Esophagus squamous epithelium (tissue), 5 donors: Measurements from ENCODE around the gene ARHGAP40. TPM values are rescaled to one million over a fixed set of nuclear protein-coding genes. Genes with fewer than 3 reads are reported as not detected.
A peak's percentile ranks its signal among the peaks of the same experiment; 100 is the strongest.

ENCODE experiments used
- DNase-seq: peaks from one replicate; lab custom pipeline; 2025; lab: John Stamatoyannopoulos, UW
- H3K27ac ChIP-seq, 4 donors: fragments of 200-600 bp; sonication (generic); one replicate each; pipeline ENCODE4 v1.5.1; 2016 to 2019; ENCODE audit warnings: mild to moderate bottlenecking in 1 of 4
- H3K27me3 ChIP-seq, 4 donors: fragments of 200-600 bp; sonication (generic); 1 replicate in 3 of 4; 2 replicates in 1 of 4; pipeline versions ENCODE4 v1.5.1 to v1.6.0; 2017 to 2021; ENCODE audit warnings: antibody characterized with exemption in 1 of 4
- H3K36me3 ChIP-seq, 3 donors: fragments of 200-600 bp; sonication (generic); one replicate each; pipeline ENCODE4 v1.5.1; 2016 to 2019
- H3K4me1 ChIP-seq, 3 donors: fragments of 200-600 bp; sonication (generic); one replicate each; pipeline ENCODE4 v1.5.1; 2017 to 2019
- H3K4me3 ChIP-seq, 4 donors: fragments of 200-600 bp; sonication (generic); 1 replicate in 3 of 4; 2 replicates in 1 of 4; pipeline ENCODE4 v1.5.1; 2016 to 2019; ENCODE audit warnings: mild to moderate bottlenecking in 2 of 4, moderate library complexity in 1 of 4
- H3K9me3 ChIP-seq, 3 donors: fragments of 200-600 bp; sonication (generic); one replicate each; pipeline ENCODE4 v1.5.1; 2016 to 2019
- POLR2A ChIP-seq, 4 donors: fragments of 450-650 bp; IDR thresholded peaks; one replicate each; pipeline ENCODE4 v1.6.1; 2017; ENCODE audit warnings: antibody characterized with exemption in 4 of 4, mild to moderate bottlenecking in 4 of 4, moderate library complexity in 3 of 4
- WGBS, 2 donors: methylation state at CpG; one replicate each; pipeline ENCODE4 v1.1.5; 2018; 5-methylcytosine and 5-hydroxymethylcytosine counted together
- intact Hi-C: fragments of 100-400 bp; cut with DNase I; formaldehyde crosslinking; loops from one replicate; pipeline ENCODE4 v1.15.0; 2022
- total RNA-seq, 4 donors: library from RNA; depleted of rRNA; stranded (reverse); fragments of >200 nt; gene quantifications; one replicate each; pipeline ENCODE4 v1.1.0, GENCODE V29; 2016
- TF ChIP-seq, protein P1 (sequence below), 6 experiments: fragments of 450-650 bp in 4 of 6; fragments of 200-600 bp in 2 of 6; sonication (generic) in 2 of 6; IDR thresholded peaks; one replicate each; pipeline ENCODE4 v1.5.1; 2016 to 2019; ENCODE audit warnings: antibody characterized with exemption in 6 of 6, mild to moderate bottlenecking in 4 of 6, moderate library complexity in 4 of 6
- donor health status: DM: yes; HTN: yes; CAD: no.

The ARHGAP40 gene
- total RNA-seq, 4 donors from 2014 or later: 4.7 to 14.8 (median 12.4) TPM

DNA sequence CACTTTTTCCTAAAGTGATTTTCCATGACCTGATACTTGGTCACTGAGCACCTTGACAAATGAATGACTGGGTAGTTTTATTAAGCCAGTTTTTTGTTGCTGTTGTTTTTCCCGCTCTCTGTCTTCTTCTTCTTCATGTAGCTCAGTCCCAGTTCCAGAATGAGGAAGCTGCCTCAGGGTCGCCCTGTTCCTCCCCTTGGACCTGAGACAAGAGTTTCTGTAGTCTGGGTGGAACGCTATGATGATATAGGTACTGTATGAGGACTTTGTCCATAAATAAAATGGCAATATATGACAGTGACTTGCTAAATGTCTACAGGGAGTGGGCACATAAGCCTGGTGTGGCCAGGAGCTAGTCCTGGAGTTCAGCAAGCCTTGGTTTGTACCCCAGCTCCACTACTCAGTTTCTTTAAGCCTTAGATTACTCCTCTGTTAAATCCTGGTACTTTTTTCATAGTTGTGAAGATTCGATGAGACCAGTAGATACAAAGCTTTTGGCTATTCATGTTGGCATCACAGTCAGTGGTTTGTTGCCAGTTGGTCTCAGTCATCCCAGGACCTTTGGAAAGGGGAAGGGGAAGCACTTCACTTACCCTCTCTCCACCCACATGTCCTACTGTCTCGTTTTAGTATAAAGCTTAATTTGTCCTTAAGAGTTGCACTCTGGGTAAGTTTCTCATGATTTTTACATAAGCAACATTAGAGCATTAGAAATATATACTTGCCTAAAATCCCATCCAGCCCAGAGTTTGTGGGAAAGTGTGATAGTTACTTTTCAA lies 31.7 kb upstream of the ARHGAP40 start:
- 67 to 80% methylated on average over 5 of the region's 5 CpGs for WGBS, 2 donors
- H3K36me3 ChIP-seq: peaks cover 0 to 99% (median 8%) of the 10 kb centered on the region in 3 donors

DNA sequence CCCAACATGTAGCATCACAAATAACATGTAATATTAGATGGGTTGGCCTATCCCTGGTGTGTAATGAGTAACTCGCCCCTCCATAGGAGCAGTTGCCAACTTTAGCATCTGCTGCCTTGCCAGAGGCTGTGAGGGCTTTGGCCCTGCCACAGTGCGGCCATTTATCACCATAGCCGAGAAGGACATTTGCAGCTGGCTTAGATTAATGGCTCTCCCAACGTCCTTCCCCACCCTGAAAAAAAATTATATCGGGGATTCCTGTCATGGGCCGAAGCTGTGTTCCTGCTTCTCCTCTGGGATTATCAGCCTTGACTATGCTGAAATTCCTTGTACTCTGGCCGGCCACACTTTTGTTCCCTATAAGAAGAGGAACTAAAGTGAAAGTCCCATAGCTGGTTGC lies 28.2 kb upstream of the ARHGAP40 start:
- DNase-seq: no peak
- H3K36me3 ChIP-seq: peaks cover 0 to 93% (median 21%) of the 10 kb centered on the region in 3 donors
- H3K27ac ChIP-seq: no peak overlapping the region
- WGBS, 2 donors: 75 to 78% methylated on average over 7 of the region's 7 CpGs
- no peak overlapping the region for H3K4me3 ChIP-seq
- H3K9me3 ChIP-seq: no peaks in the 10 kb centered on the region
- TF ChIP-seq POLR2A (IDR thresholded peaks at IDR 0.05): no peak
- TF ChIP-seq, protein P1, sequence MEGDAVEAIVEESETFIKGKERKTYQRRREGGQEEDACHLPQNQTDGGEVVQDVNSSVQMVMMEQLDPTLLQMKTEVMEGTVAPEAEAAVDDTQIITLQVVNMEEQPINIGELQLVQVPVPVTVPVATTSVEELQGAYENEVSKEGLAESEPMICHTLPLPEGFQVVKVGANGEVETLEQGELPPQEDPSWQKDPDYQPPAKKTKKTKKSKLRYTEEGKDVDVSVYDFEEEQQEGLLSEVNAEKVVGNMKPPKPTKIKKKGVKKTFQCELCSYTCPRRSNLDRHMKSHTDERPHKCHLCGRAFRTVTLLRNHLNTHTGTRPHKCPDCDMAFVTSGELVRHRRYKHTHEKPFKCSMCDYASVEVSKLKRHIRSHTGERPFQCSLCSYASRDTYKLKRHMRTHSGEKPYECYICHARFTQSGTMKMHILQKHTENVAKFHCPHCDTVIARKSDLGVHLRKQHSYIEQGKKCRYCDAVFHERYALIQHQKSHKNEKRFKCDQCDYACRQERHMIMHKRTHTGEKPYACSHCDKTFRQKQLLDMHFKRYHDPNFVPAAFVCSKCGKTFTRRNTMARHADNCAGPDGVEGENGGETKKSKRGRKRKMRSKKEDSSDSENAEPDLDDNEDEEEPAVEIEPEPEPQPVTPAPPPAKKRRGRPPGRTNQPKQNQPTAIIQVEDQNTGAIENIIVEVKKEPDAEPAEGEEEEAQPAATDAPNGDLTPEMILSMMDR (IDR thresholded peaks at IDR 0.05): no peak
- intact Hi-C loops: no loop called here
- H3K4me1 ChIP-seq: no peaks in the 10 kb centered on the region
- H3K27me3 ChIP-seq: no peaks in the 10 kb centered on the region

More for the DNA sequence above, 31.7 kb upstream of the ARHGAP40 start:
- DNase-seq: no peak
- no peaks in the 10 kb centered on the region for H3K9me3 ChIP-seq
- no peaks in the 10 kb centered on the region for H3K4me1 ChIP-seq
- no peaks in the 10 kb centered on the region for H3K27me3 ChIP-seq
- no peak overlapping the region for H3K27ac ChIP-seq
- no peak overlapping the region for H3K4me3 ChIP-seq
- intact Hi-C loops: no loop called here
- TF ChIP-seq POLR2A (IDR thresholded peaks at IDR 0.05): no peak
- TF ChIP-seq, protein P1 (IDR thresholded peaks at IDR 0.05): no peak

DNA sequence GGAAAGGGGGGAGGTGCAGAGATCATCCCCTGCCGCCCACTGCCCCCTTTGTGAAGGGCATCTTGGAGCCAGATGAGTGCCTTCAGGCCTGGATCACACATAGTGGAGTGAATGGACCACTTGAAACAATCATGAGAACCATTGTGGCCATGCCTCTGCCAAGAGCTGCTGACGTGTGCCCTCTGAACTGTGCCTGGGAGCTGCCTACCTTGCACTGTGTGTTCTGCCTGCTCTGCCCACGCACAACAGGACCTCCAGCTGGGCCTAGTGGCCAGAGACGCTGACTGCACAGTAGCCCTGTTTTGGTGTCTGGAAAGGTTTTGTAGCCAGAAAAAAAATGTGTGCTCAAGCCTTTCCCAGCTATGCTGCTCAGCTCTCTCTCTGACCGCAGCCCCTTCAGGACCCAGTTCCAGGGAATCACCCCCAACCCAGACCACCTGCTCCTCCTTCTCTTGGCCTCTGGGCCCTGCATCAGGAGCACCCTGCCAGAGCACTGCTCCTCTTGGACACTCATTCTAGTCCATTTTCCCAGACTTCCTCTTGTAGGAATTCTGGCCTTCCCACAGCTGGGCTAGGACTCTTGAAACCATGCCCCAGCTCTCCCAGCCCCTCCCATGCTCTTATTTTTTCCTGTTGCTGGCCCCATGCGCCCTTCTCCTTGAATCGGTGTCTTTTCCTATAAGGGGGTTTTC lies 22.2 kb upstream of the ARHGAP40 start:
- 62 to 66% methylated on average over 6 to 7 of the region's 7 CpGs for WGBS, 2 donors
- intact Hi-C loops: no loop called here

DNA sequence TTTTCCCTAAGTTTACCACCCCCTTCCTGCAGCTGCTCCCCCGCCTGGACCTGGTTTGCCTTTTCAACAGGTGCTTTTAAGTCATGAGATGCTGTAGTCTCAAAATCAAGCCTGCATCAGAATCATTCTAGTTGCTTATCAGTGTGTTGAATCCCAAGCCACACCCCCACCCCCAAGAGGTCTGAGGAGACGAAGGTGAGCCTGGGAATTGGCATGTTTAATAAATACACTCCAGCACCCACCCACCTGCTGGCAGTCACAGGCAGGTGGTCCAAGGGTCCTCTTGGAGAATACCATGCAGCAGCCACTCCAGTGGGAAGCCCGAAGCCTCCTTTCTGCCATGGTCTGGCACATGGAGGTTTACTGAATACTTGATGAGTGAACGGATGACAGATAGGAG lies 21.7 kb upstream of the ARHGAP40 start:
- H3K4me3 ChIP-seq: no peak overlapping the region
- intact Hi-C loops: no loop called here
- TF ChIP-seq POLR2A (IDR thresholded peaks at IDR 0.05): no peak
- TF ChIP-seq, protein P1 (IDR thresholded peaks at IDR 0.05): no peak
- H3K9me3 ChIP-seq: no peaks in the 10 kb centered on the region
- 86 to 89% methylated on average over 3 of the region's 4 CpGs for WGBS, 2 donors
- H3K4me1 ChIP-seq: peaks cover 0 to 8% (median 0%) of the 10 kb centered on the region in 3 donors
- DNase-seq: no peak
- peaks cover 0 to 20% (median 0%) of the 10 kb centered on the region in 4 donors for H3K27me3 ChIP-seq
- H3K36me3 ChIP-seq: peaks cover 0 to 29% (median 14%) of the 10 kb centered on the region in 3 donors
- H3K27ac ChIP-seq: no peak overlapping the region

More for the DNA sequence above, 22.2 kb upstream of the ARHGAP40 start:
- H3K36me3 ChIP-seq: peaks cover 0 to 35% (median 18%) of the 10 kb centered on the region in 3 donors
- H3K27ac ChIP-seq: no peak overlapping the region
- no peak overlapping the region for H3K4me3 ChIP-seq
- peaks cover 0 to 8% (median 0%) of the 10 kb centered on the region in 3 donors for H3K4me1 ChIP-seq
- no peak for DNase-seq
- TF ChIP-seq, protein P1 (IDR thresholded peaks at IDR 0.05): no peak
- TF ChIP-seq POLR2A (IDR thresholded peaks at IDR 0.05): no peak
- H3K27me3 ChIP-seq: peaks cover 0 to 16% (median 0%) of the 10 kb centered on the region in 4 donors
- H3K9me3 ChIP-seq: no peaks in the 10 kb centered on the region

DNA sequence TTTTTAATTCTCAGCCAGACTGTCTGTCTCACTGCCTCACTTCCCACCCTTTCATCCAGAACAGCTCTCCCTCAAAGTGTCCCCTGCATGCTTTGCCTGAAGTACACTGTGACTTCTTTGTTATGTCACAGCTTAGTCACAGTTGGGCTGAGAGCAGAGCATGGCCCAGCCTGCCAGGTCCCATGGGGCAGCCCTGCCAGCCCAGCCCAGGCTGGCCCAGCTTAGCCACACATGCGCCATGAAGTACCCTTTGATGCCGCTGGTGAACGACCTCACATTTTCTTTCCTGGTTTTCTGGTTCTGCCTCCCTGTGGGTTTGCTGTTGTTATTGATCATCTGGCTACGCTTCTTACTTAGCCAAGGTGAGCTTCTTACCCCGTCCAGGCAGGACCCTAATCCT lies 20.6 kb upstream of the ARHGAP40 start, which contains the start of gene ADIG:
TSS of gene ADIG (plus strand) at position 185 of the 400 bp plus-strand sequence. CDS start at position 239, 54 bp downstream.
- WGBS, 2 donors: 49 to 80% methylated on average over 1 to 4 of the region's 5 CpGs
- H3K9me3 ChIP-seq: no peaks in the 10 kb centered on the region
- peaks cover 0 to 18% (median 3%) of the 10 kb centered on the region in 3 donors for H3K36me3 ChIP-seq
- peaks cover 0 to 8% (median 0%) of the 10 kb centered on the region in 3 donors for H3K4me1 ChIP-seq
- peaks cover 0 to 24% (median 0%) of the 10 kb centered on the region in 4 donors for H3K27me3 ChIP-seq
- no peak for DNase-seq
- TF ChIP-seq, protein P1 (IDR thresholded peaks at IDR 0.05): peak in 1 of 6 experiments; percentile 4
- TF ChIP-seq POLR2A (IDR thresholded peaks at IDR 0.05): no peak
- no peak within 1 kb of the TSS for H3K27ac ChIP-seq
- H3K4me3 ChIP-seq: no peak within 1 kb of the TSS
- intact Hi-C loops: no loop called here
